GM18907 (cell line): ENCODE measurements around the gene USB1.
"Not testable (repeated sequence)": the region's sequence is repeated elsewhere in the genome, so short reads cannot be mapped to it uniquely, and the experiment has no call there.

Experiments used
- ATAC-seq: cut with Tn5 transposase; IDR thresholded peaks from one replicate; pipeline ENCODE4 v1.9.1; 2021; ENCODE audit warnings: mild to moderate bottlenecking, moderate library complexity; ENCODE audit not compliant: unreplicated experiment

The USB1 gene

DNA sequence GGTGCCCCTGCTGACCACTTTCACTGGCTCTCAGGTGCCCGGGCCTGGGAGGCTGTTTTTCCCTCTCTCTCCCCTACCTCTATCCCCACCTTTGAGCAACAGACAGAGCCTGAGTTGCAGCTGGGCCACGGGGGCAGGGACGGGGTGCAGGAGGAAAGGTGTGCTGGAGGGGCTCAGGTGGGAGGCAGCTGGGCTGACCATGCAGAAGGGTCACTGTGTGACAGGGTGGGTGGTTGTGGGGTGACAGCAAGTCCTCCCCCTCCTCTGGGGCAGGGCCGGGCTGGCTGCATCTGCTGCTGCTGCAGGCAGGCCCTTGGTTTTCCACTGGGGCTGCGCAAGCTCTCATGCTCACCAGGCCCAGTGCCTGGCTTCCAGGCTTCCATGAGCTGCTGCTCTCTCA is 7.3 kb upstream of the USB1 start:
- no peak for ATAC-seq

DNA sequence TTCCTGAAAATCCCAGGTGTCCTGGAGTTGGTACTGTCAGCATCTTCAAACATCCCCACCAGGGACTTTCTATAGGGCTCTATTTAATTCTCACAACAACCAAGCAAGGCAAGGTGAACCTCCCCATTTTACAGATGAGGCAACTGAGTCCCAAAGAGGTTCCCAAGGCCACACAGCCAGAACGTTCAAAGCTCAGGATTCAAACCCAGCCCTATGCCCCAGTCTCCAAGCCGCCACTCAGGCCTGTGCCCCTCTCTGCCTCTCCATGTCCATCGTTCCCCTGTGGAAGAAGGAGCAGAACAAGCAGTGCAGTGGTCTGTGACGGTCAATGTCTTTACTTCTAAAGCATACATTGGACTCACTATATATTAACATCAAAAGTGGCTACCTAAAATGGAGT is 6.8 kb upstream of the USB1 start:
- ATAC-seq, result no peak

DNA sequence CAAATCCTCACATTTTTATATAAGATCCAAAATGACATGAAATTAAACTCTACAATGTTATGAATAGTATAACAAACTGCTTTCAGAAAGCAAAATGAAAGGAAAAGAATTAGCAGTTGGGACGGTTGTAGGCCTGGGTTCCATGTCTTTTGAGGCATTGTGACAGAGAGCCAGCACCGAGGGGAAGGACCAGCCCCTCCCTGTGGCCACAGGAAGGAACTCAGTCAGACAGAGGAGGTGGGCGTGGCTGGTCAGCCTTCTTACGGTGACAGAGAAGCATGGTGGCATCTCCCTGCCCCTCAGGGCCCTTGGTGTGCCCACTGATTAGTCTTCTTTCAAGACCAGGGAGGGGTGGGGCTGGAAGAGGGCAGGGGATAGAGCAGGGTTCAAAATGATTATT is 6.4 kb upstream of the USB1 start:
- ATAC-seq, result peak; percentile 55

DNA sequence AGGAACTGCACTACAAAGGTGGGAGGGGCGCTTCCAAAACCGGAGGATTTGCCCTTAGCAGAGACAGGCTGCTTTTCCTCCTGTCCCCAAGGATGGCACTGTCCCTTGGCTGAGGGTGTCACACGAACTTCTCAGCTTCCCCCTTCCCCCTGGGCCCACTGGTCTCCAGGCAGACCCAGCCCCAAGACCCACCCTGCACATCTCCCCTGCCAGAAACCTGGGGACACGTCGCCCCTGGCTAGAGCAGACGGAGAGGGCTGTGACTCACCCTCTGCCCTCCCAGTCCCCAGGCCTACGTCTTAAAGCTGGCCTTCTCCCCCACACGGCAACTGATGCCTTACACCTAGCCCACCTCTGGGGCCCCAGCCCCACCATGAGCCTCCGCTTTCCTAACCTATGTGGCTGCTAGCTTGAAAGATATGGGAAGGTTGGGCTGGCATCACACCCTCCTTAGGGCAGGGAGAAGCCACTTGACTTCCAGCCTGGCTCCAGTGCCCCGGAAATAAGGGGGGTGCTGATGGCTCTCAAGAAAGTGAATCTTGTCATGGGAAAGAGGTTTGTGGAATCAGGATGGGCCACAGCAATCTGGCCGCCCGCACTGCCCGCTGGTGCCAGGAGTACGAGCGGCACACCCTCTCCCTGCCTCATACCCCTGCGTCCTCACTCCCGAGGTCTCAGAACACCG is 5.3 kb upstream of the USB1 start:
- ATAC-seq, result no peak

DNA sequence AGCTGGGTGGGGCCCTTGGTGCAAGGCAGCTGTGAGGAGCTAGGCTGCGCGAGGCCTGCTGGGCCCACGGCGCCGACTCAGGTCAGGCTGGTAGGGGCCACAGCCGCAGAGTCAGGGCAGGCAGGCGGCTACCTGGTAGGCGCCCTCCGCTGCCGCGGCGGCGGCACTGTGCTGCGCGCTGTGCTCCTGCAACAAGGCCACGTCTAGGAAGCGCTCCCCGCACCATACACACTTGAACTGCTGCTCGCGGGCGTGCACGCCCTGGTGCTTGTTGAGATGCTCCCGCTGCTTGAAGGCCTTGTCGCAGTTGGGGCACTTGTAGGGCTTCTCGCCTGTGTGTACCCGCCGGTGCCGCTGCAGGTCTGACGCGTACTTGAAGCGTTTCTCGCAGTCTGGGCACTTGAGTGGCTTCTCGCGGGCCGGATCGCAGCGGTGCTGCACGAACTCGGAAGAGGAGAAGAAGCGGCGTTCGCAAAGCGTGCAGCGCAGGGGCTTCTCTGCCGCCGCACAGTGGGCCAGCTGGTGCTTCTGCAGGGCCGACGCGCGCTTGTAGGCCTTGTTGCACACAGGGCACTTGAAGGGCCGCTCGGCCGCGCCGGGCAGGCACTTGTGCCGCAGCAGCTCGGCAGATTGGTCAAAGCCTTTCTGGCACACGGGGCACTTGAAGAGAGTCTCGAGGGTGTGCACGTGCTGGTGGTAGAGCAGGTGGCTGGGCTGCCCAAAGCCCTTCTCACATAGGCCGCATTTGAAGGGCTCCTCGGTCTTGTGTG is 4.6 kb upstream of the USB1 start:
- ATAC-seq, result no peak

DNA sequence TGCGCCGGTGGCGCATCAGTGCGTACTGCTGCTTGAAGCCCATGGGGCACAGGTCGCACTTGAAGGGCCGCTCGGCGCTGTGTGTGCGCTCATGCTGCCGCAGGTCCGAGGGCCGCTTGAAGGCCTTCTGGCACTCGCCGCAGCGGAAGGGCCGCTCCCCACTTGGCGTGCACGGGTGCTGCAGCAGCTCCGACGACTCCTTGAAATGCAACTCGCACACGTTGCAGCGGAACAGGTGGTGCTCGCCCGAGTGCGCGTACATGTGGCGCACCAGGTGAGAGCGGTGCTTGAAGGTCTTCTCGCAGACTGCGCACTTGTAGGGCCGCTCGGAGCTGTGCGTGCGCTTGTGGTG is 4.1 kb upstream of the USB1 start:
- no peak for ATAC-seq

DNA sequence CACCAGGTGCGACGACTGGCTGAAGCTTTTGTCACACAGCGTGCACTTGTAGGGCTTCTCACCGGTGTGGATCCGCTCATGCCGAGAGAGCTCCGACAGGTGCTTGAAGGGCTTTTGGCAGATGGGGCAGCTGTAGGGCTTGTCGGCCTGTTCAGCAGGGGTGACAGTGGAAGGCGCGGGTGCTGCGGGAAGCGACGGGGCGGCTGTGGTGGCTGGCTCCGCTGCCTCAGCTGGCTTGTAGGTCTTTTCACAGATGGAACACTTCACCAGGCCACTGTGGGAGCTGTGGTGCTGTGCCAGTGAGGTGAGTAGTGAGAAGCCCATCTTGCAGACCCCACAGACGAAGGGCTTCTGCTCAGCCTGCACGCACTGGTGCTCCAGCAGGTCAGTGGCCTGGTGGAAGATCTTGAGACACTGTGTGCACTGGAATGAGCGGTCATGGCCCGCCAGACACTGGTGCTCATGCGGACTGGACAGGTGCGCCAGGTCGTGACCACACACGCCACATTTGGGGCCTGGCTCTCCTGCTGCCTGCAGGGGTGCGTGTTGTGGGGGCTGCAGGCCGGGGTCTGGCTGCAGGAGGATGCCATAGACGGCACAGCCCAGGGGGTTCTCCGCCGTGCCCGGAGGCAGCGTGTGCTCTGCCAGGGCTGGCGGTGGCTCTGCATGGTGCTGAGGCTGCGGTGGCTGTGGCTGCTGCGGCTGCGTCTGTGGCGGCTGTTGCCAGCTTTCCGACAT is 3.5 kb upstream of the USB1 start:
- no peak for ATAC-seq

DNA sequence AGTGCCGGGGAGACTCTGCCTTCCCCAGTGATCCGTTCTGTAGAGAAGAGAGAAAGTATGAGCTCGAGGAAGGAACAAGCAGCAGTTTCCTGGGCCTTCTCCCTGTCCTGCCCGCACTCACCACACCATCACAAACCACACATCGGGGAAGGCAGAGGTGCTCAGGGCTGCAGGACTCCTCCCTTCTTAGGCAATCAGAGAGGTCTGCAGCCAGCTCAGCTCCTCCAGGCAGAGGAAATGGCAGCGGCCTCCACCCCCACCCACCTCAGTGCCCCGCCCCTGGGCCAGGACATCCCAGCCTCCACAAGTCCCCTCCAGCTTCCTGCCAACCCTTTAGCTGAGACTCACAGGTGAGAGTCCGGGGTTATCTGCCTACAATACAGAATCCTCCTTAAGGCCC is 2.7 kb upstream of the USB1 start:
- no peak for ATAC-seq

DNA sequence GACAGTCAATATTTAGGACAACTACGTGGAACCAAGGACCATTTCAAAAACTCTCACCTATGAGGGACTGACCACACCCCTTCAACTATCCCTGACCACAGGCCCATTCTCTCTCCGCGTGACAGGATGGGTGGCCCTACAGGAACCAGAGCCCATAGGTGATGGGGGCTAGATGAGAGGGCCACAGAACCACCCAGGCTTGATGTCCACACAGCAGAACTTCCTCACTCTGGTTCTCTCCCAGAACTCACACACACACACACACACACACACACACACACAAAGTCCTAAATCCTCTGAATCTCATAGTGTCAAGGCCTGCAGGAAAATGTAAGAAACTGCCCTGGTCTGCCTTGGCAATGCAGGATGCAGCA is 2.2 kb upstream of the USB1 start:
- no peak for ATAC-seq

DNA sequence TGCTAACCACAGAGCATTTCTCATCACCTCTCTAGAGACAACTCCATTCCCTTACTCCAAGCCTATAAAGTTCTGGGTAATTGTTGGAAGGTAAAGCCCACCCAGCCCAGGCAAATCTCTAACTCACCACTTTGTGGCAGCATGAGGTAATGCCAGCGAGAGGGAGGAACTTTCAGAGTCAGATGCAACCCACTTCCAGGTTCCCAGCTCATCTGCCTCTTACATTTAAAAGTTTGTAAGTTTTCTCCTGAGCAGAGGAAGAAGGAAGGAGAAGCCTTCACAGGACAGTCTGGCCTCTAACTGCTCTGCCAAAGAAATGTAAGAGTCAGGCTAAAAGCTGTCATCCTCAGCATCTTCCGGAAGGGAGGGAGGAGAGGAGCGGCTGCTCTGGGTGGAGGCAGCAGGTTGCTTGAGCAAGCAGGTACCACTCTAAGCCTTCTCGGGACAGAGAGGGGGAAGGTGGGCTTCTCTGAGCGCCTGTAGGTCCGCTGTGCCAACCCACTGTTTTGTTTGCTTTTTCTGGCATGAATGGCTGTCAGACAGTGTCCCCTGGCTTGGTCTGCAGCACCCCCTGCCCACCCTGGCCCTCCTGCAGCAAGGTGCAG is 1.7 kb upstream of the USB1 start:
- ATAC-seq, result no peak

DNA sequence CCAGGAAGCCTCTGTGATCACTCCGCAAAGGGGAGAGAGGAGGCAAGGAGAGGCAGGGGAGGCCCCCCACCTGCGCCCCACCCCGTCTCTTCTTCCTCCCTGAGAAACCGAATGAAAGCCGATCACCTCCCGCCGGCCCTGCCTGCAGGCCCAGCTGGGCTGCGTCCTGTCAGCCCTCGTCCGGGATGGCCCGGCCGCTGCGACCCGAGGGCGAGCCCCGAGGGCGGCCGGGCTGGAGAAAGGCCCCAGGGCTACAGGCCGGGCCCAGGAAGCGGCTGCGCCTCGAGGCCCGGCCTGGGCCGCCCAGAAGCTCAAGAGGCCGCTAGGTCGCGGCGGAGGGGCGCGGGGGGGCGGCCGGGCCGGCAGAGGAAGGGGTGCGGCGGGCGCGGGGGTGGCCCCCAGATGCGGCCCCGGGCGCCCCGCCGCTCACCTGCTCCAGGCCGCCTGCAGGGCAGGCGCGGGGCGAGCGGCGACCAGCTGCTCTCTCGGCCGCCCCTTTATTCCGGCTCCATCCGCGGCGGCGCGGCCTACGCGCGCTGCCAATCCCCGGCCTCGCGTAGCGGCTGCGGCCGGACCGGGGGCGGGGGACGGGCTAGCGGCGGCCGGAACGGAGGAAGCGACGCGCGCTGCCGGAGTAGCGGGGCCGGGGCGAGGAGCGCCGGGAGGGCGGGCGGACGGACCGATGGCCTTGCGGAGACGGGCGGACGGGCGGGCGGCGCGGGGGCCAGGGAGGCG is 1.1 kb upstream of the USB1 start, which contains the start of gene ZNF319:
ZNF319 (minus strand) TSS at position 702 of the 735 bp plus-strand sequence. CDS start 2,407 bp downstream, outside the sequence.
- ATAC-seq, result peak; percentile 23

DNA sequence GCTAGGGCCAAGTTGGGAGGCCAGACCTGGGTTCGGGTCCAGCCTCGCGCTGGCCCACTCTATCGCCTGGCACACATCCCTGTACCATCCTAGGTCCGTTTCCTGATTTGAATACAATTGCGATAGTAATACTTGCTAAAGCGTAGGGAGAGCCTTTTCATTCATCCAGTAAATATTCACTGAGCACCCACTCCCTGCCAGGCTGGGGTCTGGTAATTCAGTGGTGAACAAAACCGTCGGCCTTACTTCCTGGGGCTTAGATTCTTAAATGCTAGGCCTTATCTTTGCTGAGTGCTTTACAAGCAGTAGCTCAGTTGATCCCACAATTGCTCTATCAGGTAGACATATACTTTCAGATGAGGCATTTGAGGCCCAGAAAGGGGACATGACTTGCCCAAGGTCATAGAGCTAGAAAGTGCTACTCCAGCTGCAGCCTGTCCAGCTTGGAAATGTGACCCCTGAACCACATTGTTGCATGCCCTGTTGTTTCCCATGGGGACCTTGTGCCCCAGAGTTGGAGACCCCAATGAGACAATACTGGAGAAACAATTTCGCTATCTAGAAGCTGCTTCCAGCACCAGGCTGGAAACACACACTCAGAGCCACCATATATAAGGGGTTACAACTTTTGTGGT is 691 bp downstream of the USB1 start:
- ATAC-seq, result no peak

DNA sequence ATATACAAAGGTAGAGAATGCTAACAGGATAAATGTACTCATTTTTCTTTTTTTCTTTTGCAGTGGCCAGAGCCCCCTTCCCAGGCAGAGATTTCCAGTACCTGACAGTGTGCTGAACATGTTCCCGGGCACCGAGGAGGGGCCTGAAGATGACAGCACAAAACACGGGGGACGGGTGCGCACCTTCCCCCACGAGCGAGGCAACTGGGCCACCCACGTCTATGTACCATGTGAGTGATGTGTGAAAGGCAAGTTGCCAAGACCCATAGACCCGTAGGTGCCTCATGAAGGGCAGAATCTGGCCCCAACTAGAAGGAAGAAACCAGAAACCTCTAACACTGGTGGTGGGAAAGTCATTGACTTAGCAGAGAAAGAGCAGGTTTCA is 1.2 kb downstream of the USB1 start:
- ATAC-seq, result no peak

DNA sequence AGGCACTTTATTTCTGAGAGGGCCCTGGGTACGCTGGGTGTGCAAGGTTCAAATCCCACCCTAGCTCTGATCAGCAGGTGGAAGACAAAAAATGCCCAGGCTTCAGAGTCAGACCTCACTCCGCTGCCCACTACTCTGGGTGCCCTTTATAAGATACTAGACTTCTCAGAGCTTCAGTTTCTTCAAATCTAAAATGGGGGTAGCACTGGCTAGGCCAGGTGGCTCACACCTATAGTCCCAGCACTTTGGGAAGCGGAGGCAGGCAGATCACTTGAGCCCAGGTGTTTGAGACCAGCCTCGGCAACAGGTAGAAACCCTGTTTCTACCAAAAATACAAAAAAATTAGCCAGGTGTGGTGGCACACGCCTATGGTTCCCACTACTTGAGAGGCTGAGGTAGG is 1.7 kb downstream of the USB1 start:
- no peak for ATAC-seq

DNA sequence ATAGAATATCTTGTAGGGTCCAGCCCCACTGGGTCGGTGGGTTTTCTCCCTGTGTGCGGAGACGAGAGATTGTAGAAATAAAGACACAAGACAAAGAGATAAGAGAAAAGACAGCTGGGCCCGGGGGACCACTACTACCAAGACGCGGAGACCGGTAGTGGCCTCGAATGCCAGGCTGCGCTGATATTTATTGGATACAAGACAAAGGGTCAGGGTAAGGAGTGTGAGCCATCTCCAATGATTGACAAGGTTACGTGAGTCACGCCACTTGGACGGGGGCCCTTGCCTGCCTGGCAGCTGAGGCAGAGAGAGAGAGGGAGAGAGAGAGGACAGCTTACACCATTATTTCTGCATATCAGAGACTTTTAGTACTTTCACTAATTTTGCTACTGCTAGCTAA is 3.5 kb downstream of the USB1 start:
- ATAC-seq, result not testable (repeated sequence)

DNA sequence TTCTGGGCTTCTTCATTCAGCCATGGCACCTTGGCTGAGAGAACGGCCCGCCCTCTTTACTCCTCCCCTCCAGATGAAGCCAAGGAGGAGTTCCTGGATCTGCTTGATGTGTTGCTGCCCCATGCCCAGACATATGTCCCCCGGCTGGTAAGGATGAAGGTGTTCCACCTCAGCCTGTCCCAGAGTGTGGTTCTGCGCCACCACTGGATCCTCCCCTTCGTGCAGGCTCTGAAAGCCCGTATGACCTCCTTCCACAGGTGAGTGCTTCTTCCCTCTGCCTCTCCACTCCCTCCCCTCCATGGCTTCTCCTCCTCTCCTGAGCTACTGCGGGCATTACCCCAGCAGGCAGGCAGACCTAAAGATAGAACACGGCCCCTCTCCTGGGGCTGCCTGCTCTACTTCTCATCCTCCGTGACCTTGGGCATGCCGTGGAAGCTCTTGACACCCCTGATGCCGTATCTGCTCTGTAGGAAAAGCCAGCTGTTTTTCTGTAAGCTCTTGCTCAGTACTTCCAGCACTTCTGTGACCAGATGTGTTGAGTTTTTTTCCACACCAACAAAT is 8.7 kb downstream of the USB1 start:
- ATAC-seq, result no peak

DNA sequence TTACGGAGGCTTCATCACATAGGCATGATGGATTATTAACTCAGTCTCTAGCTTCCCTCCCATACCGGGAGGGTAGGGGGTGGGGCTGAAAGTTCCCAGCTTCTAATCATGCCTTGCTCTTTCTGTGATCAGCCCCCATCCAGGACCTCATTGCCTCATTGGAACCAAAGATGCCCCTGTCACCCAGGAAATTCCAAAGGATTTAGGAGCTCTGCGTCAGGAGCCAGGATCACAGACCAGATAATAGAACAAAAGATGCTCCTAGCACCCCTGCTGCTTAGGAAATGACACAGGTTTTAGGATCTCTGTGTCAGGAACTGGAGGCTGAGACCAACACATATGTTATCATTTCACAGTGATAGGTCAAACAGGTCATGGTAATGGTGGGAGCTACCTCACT is 9.7 kb downstream of the USB1 start:
- ATAC-seq, result no peak

DNA sequence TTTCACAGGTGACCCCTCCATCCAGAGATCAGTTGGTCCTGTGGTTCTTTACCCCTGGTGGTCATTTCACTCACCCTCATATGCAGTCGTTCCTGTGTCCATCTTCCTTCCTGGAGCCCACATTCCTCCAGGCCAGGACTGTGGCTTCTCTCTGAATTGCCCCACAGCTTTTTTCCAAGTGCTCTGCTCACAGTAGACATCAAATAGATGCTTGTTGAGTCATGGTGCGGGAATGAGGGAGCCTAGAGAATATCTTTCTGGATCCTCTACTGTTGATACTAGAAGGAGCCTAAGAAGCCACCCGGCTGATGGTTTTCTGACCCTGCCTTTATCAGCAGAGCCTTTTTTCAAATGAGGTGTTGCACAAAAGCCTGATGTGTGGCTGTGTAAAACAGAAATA is 10.4 kb downstream of the USB1 start:
- no peak for ATAC-seq

DNA sequence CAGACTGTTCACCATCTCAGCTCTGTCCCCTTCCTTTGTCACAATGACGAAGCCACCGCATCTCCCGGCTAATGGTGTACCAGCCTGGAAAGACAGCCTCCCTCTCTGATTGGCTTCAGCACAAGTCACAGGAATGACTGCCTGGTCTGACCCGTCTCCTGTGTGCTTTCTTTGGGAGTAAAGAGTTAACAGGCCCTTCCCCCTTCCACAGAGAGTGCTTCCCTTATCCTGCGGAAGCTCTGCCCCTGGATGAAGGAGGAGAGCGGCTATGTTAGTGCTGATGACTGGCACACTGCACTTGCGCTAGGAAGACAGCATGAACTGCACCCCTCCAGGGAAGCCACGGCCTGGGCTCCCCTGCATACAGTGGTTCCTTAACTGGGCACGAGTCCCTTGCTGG is 11.3 kb downstream of the USB1 start:
- no peak for ATAC-seq
